GM12865 (cell line): ENCODE measurements around the gene FBXW2.

Experiments used
- DNase-seq: peaks from one replicate; pipeline ENCODE4 v3.0.0; 2010; ENCODE audit warnings: low read depth
- H3K4me3 ChIP-seq: 2 replicates; pipeline ENCODE4 v1.5.1; 2011; ENCODE audit warnings: mild to moderate bottlenecking, low read depth, low read length, control low read depth
- TF ChIP-seq, protein P1 (sequence below): IDR thresholded peaks from 2 replicates; pipeline ENCODE4 v1.5.1; 2011; ENCODE audit warnings: low read length, control low read depth, low read depth, inconsistent platforms; ENCODE audit not compliant: insufficient read depth; ENCODE audit errors: missing control alignments

FBXW2 gene

DNA sequence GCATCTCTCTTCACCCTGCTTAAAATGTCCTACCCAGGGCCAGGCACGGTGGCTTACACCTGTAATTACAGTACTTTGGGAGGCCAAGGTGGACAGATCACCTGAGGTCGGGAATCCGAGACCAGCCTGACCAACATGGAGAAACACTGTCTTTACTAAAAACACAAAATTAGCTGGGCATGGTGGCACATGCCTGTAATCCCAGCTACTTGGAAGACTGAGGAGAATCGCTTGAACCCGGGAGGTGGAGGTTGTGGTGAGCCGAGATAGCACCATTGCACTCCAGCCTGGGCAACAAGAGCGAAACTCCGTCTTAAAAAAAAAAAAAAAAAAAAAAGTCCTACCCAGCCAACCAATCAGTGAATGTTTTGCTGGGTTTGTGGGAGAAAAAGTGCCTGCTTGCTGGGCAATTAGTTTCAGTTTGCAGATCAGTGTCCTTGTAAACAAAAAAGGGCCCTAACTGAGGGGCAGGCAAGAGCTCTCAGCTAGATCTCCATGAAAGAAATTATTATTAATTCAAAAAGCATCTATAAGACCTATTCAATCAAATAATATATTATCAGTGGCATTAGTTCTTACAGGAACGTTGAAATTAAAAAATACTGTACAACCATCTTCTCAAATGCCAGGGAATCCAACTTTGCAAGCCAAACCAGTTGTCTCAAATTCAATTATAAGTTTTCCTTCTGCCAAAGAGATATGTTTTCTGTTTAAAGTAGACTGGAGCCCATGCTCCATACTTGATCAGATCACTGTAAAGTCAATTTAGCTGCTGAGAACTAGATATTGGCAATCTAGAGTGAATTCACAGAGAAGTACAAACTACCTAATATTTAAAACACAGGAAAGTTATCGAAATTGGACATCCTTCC, 82.9 kb downstream of the FBXW2 start:
- peak overlapping the region; percentile 51 for H3K4me3 ChIP-seq
- peak; percentile 88 for DNase-seq
- TF ChIP-seq, protein P1, sequence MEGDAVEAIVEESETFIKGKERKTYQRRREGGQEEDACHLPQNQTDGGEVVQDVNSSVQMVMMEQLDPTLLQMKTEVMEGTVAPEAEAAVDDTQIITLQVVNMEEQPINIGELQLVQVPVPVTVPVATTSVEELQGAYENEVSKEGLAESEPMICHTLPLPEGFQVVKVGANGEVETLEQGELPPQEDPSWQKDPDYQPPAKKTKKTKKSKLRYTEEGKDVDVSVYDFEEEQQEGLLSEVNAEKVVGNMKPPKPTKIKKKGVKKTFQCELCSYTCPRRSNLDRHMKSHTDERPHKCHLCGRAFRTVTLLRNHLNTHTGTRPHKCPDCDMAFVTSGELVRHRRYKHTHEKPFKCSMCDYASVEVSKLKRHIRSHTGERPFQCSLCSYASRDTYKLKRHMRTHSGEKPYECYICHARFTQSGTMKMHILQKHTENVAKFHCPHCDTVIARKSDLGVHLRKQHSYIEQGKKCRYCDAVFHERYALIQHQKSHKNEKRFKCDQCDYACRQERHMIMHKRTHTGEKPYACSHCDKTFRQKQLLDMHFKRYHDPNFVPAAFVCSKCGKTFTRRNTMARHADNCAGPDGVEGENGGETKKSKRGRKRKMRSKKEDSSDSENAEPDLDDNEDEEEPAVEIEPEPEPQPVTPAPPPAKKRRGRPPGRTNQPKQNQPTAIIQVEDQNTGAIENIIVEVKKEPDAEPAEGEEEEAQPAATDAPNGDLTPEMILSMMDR = no peak

- no peak for DNase-seq
- TF ChIP-seq, protein P1 = no peak
- no peak overlapping the region for H3K4me3 ChIP-seq
Observed at GRCh38 chr9:120708526-120709224, 84.5 kb downstream of the FBXW2 start.

DNA sequence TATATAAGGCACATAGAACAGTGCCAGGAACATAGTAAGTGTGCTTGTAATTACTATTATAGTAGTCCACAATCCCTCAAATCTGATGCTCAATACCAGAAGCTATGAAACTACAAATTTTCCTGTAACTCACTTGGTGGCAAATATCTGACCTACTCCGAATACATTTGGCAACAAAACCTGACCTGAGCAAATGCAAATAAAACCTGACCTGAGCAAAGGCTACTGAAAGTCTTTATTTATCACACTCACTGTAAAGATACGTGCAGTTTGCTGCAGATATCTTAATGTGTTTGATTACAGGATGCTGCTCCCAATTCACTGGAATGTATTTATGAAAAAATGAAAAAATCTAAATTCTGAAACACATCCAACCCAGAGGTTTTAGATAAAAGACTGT, 86.0 kb downstream of the FBXW2 start:
- no peak for DNase-seq
- H3K4me3 ChIP-seq = no peak overlapping the region
- TF ChIP-seq, protein P1 = no peak
